HEK293 (cell line): Measurements from ENCODE around the gene IGF2R.
A peak's percentile ranks its signal among the peaks of the same experiment; 100 is the strongest.

Source experiments
- PRDM1 ChIP-seq: fragments of 450-650 bp; formaldehyde crosslinking; IDR thresholded peaks from 2 replicates; pipeline ENCODE4; 2016; ENCODE audit warnings: missing biosample characterization, missing genetic modification characterization
- PRDM2 ChIP-seq: fragments of 450-650 bp; formaldehyde crosslinking; IDR thresholded peaks from 2 replicates; pipeline ENCODE4 v1.5.1; 2016; ENCODE audit warnings: missing biosample characterization, missing genetic modification characterization, borderline replicate concordance
- SCRT2 ChIP-seq: fragments of 450-650 bp; formaldehyde crosslinking; IDR thresholded peaks from 2 replicates; pipeline ENCODE4 v1.5.1; 2016; ENCODE audit warnings: missing biosample characterization, missing genetic modification characterization
- TRIM28 ChIP-seq: IDR thresholded peaks from 2 replicates; pipeline ENCODE4 v1.6.1; 2011; ENCODE audit warnings: low read length, control low read depth, borderline replicate concordance
- ZBTB26 ChIP-seq: fragments of 450-650 bp; formaldehyde crosslinking; optimal IDR thresholded peaks from 2 replicates; pipeline ENCODE3; 2016; ENCODE audit warnings: missing biosample characterization, mild to moderate bottlenecking, missing genetic modification characterization
- ZIC2 ChIP-seq: fragments of 450-650 bp; formaldehyde crosslinking; IDR thresholded peaks from 2 replicates; pipeline ENCODE4 v1.5.1; 2016; ENCODE audit warnings: missing biosample characterization, missing genetic modification characterization
- ZNF16 ChIP-seq: fragments of 450-650 bp; formaldehyde crosslinking; IDR thresholded peaks from 2 replicates; pipeline ENCODE4 v1.5.1; 2016; ENCODE audit warnings: low read depth, missing biosample characterization, missing genetic modification characterization
- ZNF174 ChIP-seq: fragments of 450-650 bp; formaldehyde crosslinking; IDR thresholded peaks from 2 replicates; pipeline ENCODE4 v1.5.0; 2017; ENCODE audit warnings: missing biosample characterization, mild to moderate bottlenecking, missing genetic modification characterization
- ZNF211 ChIP-seq: fragments of 450-650 bp; formaldehyde crosslinking; IDR thresholded peaks from 2 replicates; pipeline ENCODE4 v1.5.1; 2016; ENCODE audit warnings: low read depth, missing biosample characterization, missing genetic modification characterization
- ZNF223 ChIP-seq: fragments of 450-650 bp; formaldehyde crosslinking; IDR thresholded peaks from 2 replicates; pipeline ENCODE4 v1.5.1; 2016; ENCODE audit warnings: missing biosample characterization, missing genetic modification characterization
- ZNF239 ChIP-seq: fragments of 450-650 bp; formaldehyde crosslinking; IDR thresholded peaks from 2 replicates; pipeline ENCODE4 v1.5.1; 2016; ENCODE audit warnings: missing biosample characterization, missing genetic modification characterization
- ZNF302 ChIP-seq: fragments of 450-650 bp; formaldehyde crosslinking; IDR thresholded peaks from 2 replicates; pipeline ENCODE4 v1.5.1; 2016; ENCODE audit warnings: missing biosample characterization, missing genetic modification characterization, low read depth
- ZNF324 ChIP-seq: fragments of 450-650 bp; formaldehyde crosslinking; IDR thresholded peaks from 2 replicates; pipeline ENCODE4 v1.5.1; 2016; ENCODE audit warnings: missing biosample characterization, missing genetic modification characterization
- ZNF518A ChIP-seq: fragments of 450-650 bp; formaldehyde crosslinking; conservative IDR thresholded peaks from 2 replicates; pipeline ENCODE4 v1.5.1; 2016; ENCODE audit warnings: low read depth, missing biosample characterization, missing genetic modification characterization
- ZNF549 ChIP-seq: fragments of 450-650 bp; IDR thresholded peaks from 2 replicates; pipeline ENCODE4 v1.5.1; 2018; ENCODE audit warnings: missing biosample characterization, missing genetic modification characterization, mild to moderate bottlenecking, inconsistent platforms, moderate library complexity
- ZNF561 ChIP-seq: fragments of 450-650 bp; IDR thresholded peaks from 2 replicates; pipeline ENCODE4 v1.5.1; 2018; ENCODE audit warnings: missing biosample characterization, missing genetic modification characterization, borderline replicate concordance
- ZNF623 ChIP-seq: fragments of 450-650 bp; formaldehyde crosslinking; IDR thresholded peaks from 2 replicates; pipeline ENCODE4 v1.5.1; 2016; ENCODE audit warnings: missing biosample characterization, missing genetic modification characterization
- ZNF629 ChIP-seq: fragments of 450-650 bp; formaldehyde crosslinking; IDR thresholded peaks from 2 replicates; pipeline ENCODE4 v1.5.1; 2017; ENCODE audit warnings: missing biosample characterization, missing genetic modification characterization
- ZNF830 ChIP-seq: fragments of 450-650 bp; IDR thresholded peaks from 2 replicates; pipeline ENCODE4 v1.5.0; 2018; ENCODE audit warnings: missing biosample characterization, missing genetic modification characterization, low read depth, mild to moderate bottlenecking, moderate library complexity
- TF ChIP-seq, protein P1 (sequence below): fragments of 450-650 bp; formaldehyde crosslinking; IDR thresholded peaks from 2 replicates; pipeline ENCODE4 v1.5.1; 2017; ENCODE audit warnings: missing biosample characterization, missing genetic modification characterization
- TF ChIP-seq, protein P2 (sequence below): fragments of 450-650 bp; formaldehyde crosslinking; IDR thresholded peaks from 2 replicates; pipeline ENCODE4 v1.5.1; 2016; ENCODE audit warnings: missing biosample characterization, missing genetic modification characterization
- TF ChIP-seq, protein P3 (sequence below): fragments of 450-650 bp; formaldehyde crosslinking; IDR thresholded peaks from 2 replicates; pipeline ENCODE4 v1.5.1; 2016; ENCODE audit warnings: missing biosample characterization, missing genetic modification characterization, low read depth

Gene IGF2R

GRCh38 chr6:159979136-159979874 is 10.4 kb downstream of the IGF2R start (continued):
- TF ChIP-seq PRDM2 (tag by site-specific recombination) (no peak), ZBTB26 (no peak), ZNF324 (tag by site-specific recombination) (peak; percentile 61; the same call in 1 of the 2 replicates), TRIM28 (peak; percentile 86), SCRT2 (tag by site-specific recombination) (peak; percentile 58), ZIC2 (tag by site-specific recombination) (peak; percentile 91), PRDM1 (tag by site-specific recombination) (peak; percentile 40; the same call in 1 of the 2 replicates), ZNF561 (peak; percentile 17; the same call in 1 of the 2 replicates), ZNF174 (tag by site-specific recombination) (no peak), ZNF623 (tag by site-specific recombination) (no peak), ZNF629 (tag by site-specific recombination) (0 out of 2 replicates have a peak, but pooled peaks have one; percentile 45), ZNF549 (tag by site-specific recombination) (no peak), ZNF518A (no peak), ZNF830 (tag by site-specific recombination) (no peak), ZNF223 (tag by site-specific recombination) (no peak), ZNF211 (tag by site-specific recombination) (no peak), ZNF239 (tag by site-specific recombination) (no peak), ZNF302 (tag by site-specific recombination) (no peak), ZNF16 (no peak)
- TF ChIP-seq, protein P1, sequence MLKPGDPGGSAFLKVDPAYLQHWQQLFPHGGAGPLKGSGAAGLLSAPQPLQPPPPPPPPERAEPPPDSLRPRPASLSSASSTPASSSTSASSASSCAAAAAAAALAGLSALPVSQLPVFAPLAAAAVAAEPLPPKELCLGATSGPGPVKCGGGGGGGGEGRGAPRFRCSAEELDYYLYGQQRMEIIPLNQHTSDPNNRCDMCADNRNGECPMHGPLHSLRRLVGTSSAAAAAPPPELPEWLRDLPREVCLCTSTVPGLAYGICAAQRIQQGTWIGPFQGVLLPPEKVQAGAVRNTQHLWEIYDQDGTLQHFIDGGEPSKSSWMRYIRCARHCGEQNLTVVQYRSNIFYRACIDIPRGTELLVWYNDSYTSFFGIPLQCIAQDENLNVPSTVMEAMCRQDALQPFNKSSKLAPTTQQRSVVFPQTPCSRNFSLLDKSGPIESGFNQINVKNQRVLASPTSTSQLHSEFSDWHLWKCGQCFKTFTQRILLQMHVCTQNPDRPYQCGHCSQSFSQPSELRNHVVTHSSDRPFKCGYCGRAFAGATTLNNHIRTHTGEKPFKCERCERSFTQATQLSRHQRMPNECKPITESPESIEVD (tag by site-specific recombination): no peak
- TF ChIP-seq, protein P2, sequence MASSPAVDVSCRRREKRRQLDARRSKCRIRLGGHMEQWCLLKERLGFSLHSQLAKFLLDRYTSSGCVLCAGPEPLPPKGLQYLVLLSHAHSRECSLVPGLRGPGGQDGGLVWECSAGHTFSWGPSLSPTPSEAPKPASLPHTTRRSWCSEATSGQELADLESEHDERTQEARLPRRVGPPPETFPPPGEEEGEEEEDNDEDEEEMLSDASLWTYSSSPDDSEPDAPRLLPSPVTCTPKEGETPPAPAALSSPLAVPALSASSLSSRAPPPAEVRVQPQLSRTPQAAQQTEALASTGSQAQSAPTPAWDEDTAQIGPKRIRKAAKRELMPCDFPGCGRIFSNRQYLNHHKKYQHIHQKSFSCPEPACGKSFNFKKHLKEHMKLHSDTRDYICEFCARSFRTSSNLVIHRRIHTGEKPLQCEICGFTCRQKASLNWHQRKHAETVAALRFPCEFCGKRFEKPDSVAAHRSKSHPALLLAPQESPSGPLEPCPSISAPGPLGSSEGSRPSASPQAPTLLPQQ (tag by site-specific recombination): 0 out of 2 replicates have a peak, but pooled peaks have one; percentile 19
- TF ChIP-seq, protein P3, sequence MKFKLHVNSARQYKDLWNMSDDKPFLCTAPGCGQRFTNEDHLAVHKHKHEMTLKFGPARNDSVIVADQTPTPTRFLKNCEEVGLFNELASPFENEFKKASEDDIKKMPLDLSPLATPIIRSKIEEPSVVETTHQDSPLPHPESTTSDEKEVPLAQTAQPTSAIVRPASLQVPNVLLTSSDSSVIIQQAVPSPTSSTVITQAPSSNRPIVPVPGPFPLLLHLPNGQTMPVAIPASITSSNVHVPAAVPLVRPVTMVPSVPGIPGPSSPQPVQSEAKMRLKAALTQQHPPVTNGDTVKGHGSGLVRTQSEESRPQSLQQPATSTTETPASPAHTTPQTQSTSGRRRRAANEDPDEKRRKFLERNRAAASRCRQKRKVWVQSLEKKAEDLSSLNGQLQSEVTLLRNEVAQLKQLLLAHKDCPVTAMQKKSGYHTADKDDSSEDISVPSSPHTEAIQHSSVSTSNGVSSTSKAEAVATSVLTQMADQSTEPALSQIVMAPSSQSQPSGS: no peak
- TF ChIP-seq, all 188 proteins: peak for 17
